Testis (tissue), 2 donors: Measurements from ENCODE around the gene ANKRD7.

ENCODE experiments used
- POLR2A ChIP-seq: fragments of 450-650 bp; IDR thresholded peaks from one replicate; pipeline ENCODE4 v1.6.1; 2017; ENCODE audit warnings: antibody characterized with exemption, mild to moderate bottlenecking, moderate library complexity
- TF ChIP-seq, protein P1 (sequence below), 3 experiments: fragments of 450-650 bp in 2 of 3; fragments of 200-600 bp in 1 of 3; sonication (generic) in 1 of 3; IDR thresholded peaks; one replicate each; pipeline ENCODE4 v1.5.1; 2016 to 2019; ENCODE audit warnings: antibody characterized with exemption in 3 of 3, mild to moderate bottlenecking in 2 of 3, moderate library complexity in 1 of 3

DNA sequence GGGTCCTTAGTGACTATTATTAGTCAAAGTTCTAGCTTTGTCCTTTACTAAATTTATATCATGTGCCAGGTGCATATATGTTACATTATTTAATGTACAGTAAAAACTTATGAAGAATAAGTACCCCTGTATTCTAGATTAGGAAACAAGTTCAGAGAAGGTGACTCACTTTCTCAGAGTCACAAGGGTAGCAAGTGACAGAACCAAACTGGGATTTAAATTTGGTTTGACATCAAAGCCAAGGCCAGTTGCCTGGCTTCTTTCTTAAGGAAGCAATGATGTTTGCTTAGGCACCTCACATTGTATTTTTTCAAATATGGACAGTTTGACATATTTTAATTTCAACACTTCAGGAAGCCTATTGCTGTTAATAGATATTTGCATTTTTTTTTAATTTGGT is 38.0 kb upstream of the ANKRD7 start:
- TF ChIP-seq, protein P1, sequence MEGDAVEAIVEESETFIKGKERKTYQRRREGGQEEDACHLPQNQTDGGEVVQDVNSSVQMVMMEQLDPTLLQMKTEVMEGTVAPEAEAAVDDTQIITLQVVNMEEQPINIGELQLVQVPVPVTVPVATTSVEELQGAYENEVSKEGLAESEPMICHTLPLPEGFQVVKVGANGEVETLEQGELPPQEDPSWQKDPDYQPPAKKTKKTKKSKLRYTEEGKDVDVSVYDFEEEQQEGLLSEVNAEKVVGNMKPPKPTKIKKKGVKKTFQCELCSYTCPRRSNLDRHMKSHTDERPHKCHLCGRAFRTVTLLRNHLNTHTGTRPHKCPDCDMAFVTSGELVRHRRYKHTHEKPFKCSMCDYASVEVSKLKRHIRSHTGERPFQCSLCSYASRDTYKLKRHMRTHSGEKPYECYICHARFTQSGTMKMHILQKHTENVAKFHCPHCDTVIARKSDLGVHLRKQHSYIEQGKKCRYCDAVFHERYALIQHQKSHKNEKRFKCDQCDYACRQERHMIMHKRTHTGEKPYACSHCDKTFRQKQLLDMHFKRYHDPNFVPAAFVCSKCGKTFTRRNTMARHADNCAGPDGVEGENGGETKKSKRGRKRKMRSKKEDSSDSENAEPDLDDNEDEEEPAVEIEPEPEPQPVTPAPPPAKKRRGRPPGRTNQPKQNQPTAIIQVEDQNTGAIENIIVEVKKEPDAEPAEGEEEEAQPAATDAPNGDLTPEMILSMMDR (IDR thresholded peaks at IDR 0.05) = no peak
- no peak for TF ChIP-seq POLR2A
